ENCODE measurements around the gene ANO10. TPM values are rescaled to one million over a fixed set of nuclear protein-coding genes. Genes with fewer than 3 reads are reported as not detected.
"Not testable (repeated sequence)": the region's sequence is repeated elsewhere in the genome, so short reads cannot be mapped to it uniquely, and the experiment has no call there.

ANO10 gene
- polyA plus RNA-seq, 3 donors = 11.2 to 24.8 (median 21.6) TPM

DNA sequence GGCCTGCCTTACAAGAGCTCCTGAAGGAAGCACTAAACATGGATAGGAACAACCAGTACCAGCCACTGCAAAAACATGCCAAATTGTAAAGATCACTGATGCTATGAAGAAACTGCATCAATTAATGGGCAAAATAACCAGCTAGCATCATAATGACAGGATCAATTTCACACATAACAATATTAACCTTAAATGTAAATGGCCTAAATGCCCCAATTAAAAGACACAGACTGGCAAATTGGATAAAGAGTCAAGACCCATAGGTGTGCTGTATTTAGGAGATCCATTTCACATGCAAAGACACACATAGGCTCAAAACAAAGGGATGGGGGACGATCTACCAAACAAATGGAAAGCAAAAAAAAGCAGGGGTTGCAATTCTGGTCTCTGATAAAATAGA, 39.6 kb upstream of the ANO10 start:
- peaks cover 4 to 30% (median 10%) of the 10 kb centered on the region in 7 donors for H3K9me3 Mint-ChIP-seq
- H3K27ac ChIP-seq (ENCODE audit: low read depth in 1 of 2, low read length in 2 of 2); H3K4me1 Mint-ChIP-seq; H3K36me3 ChIP-seq (replicated peaks in 1 of 2; ENCODE audit: control insufficient read depth in 1 of 2, insufficient read depth in 2 of 2, low read length in 2 of 2); H3K4me3 Mint-ChIP-seq; H3K27me3 ChIP-seq (ENCODE audit: control insufficient read depth in 2 of 2, insufficient read depth in 2 of 2, low read length in 2 of 2); H3K9me3 ChIP-seq (replicated peaks in 1 of 2; ENCODE audit: control insufficient read depth in 1 of 2, insufficient read depth in 1 of 2, low read length in 2 of 2); H3K36me3 Mint-ChIP-seq; H3K4me3 ChIP-seq (replicated peaks in 1 of 3; ENCODE audit: low read depth in 2 of 3, low read length in 3 of 3); intact Hi-C loops (cut with micrococcal nuclease); H3K4me1 ChIP-seq (ENCODE audit: control insufficient read depth in 1 of 2, insufficient read depth in 2 of 2, low read length in 2 of 2); H3K27ac Mint-ChIP-seq; H2AFZ ChIP-seq (ENCODE audit: insufficient read depth, low read depth, low read length, poor library complexity, severe bottlenecking); DNase-seq; H4K20me1 ChIP-seq (ENCODE audit: insufficient read depth, low read length); H3K27me3 Mint-ChIP-seq (ENCODE audit: low read depth in 3 of 3); H3K79me2 ChIP-seq (ENCODE audit: insufficient read depth, low read length); H3K4me2 ChIP-seq (replicated peaks; ENCODE audit: extremely low read depth, low read length, poor library complexity, severe bottlenecking); H3K9ac ChIP-seq (ENCODE audit: insufficient read depth, low read length, poor library complexity, severe bottlenecking): not testable (repeated sequence)
- WGBS (ENCODE audit: insufficient coverage) = no CpG with 5 or more reads among the region's 1 CpG

DNA sequence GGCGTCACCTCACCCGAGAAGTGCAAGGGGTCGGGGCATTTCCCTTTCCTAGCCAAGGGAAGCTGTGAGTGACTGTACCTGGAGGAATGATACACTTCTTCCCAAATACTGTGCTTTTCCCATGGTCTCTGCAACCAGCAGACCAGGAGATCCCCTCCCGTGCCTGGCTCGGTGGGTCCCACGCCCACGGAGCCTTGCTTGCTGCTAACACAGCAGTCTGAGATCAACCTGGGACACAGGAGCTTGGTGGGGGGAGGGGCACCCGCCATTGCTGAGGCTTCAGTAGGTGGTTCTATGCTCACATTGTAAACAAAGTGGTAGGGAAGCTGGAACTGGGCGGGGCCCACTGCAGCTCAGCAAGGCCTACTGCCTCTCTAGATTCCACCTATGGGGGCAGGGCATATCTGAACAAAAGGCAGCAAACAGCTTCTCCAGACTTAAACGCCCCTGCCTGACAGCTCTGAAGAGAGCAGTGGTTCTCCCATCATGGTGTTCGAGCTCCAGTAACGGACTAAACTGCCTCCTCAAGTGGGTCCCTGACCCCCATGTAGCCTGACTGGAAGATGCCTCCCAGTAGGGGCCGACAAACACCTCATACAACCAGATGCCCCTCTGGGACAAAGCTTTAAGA, 37.6 kb upstream of the ANO10 start:
- no peaks in the 10 kb centered on the region for H3K4me1 Mint-ChIP-seq
- peaks cover 4 to 32% (median 11%) of the 10 kb centered on the region in 7 donors for H3K9me3 Mint-ChIP-seq
- H3K4me1 ChIP-seq (ENCODE audit: control insufficient read depth in 1 of 2, insufficient read depth in 2 of 2, low read length in 2 of 2) = no peaks in the 10 kb centered on the region
- H3K4me3 Mint-ChIP-seq = no peak overlapping the region
- DNase-seq = no peak
- no peaks in the 10 kb centered on the region for H3K79me2 ChIP-seq (ENCODE audit: insufficient read depth, low read length)
- H3K36me3 ChIP-seq (replicated peaks in 1 of 2; ENCODE audit: control insufficient read depth in 1 of 2, insufficient read depth in 2 of 2, low read length in 2 of 2) = no peaks in the 10 kb centered on the region
- H3K4me2 ChIP-seq (replicated peaks; ENCODE audit: extremely low read depth, low read length, poor library complexity, severe bottlenecking) = no peak overlapping the region
- no peak overlapping the region for H3K9ac ChIP-seq (ENCODE audit: insufficient read depth, low read length, poor library complexity, severe bottlenecking)
- H3K4me3 ChIP-seq (replicated peaks in 1 of 3; ENCODE audit: low read depth in 2 of 3, low read length in 3 of 3) = no peak overlapping the region
- TF ChIP-seq, protein P1, sequence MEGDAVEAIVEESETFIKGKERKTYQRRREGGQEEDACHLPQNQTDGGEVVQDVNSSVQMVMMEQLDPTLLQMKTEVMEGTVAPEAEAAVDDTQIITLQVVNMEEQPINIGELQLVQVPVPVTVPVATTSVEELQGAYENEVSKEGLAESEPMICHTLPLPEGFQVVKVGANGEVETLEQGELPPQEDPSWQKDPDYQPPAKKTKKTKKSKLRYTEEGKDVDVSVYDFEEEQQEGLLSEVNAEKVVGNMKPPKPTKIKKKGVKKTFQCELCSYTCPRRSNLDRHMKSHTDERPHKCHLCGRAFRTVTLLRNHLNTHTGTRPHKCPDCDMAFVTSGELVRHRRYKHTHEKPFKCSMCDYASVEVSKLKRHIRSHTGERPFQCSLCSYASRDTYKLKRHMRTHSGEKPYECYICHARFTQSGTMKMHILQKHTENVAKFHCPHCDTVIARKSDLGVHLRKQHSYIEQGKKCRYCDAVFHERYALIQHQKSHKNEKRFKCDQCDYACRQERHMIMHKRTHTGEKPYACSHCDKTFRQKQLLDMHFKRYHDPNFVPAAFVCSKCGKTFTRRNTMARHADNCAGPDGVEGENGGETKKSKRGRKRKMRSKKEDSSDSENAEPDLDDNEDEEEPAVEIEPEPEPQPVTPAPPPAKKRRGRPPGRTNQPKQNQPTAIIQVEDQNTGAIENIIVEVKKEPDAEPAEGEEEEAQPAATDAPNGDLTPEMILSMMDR (IDR thresholded peaks at IDR 0.05) = no peak
- H2AFZ ChIP-seq (ENCODE audit: insufficient read depth, low read depth, low read length, poor library complexity, severe bottlenecking) = no peak overlapping the region
- 89% methylated on average over 9 of the region's 13 CpGs for WGBS (ENCODE audit: insufficient coverage)
- intact Hi-C loops (cut with micrococcal nuclease) = no loop called here
- no peaks in the 10 kb centered on the region for H4K20me1 ChIP-seq (ENCODE audit: insufficient read depth, low read length)
- H3K9me3 ChIP-seq (replicated peaks in 1 of 2; ENCODE audit: control insufficient read depth in 1 of 2, insufficient read depth in 1 of 2, low read length in 2 of 2) = peaks cover 0 to 9% of the 10 kb centered on the region in 2 donors
- peaks cover 0 to 2% of the 10 kb centered on the region in 2 donors for H3K36me3 Mint-ChIP-seq
- peaks cover 0 to 4% (median 0%) of the 10 kb centered on the region in 3 donors for H3K27me3 Mint-ChIP-seq (ENCODE audit: low read depth in 3 of 3)
- no peaks in the 10 kb centered on the region for H3K27me3 ChIP-seq (ENCODE audit: control insufficient read depth in 2 of 2, insufficient read depth in 2 of 2, low read length in 2 of 2)
- no peak overlapping the region for H3K27ac Mint-ChIP-seq
- H3K27ac ChIP-seq (ENCODE audit: low read depth in 1 of 2, low read length in 2 of 2) = no peak overlapping the region

DNA sequence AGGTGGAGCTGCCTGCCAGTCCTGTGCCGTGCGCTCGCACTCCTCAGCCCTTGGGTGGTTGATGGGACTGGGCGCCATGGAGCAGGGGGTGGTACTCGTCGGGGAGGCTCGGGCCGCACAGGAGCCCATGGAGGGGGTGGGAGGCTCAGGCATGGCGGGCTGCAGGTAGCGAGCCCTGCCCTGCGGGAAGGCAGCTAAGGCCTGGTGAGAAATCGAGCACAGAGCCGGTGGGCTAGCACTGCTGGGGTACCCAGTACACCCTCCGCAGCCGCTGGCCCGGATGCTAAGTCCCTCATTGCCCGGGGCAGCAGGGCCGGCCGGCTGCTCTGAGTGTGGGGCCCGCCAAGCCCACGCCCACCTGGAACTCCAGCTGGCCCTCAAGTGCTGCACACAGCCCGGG, 34.6 kb upstream of the ANO10 start:
- H3K27me3 ChIP-seq (ENCODE audit: control insufficient read depth in 2 of 2, insufficient read depth in 2 of 2, low read length in 2 of 2); H3K4me2 ChIP-seq (replicated peaks; ENCODE audit: extremely low read depth, low read length, poor library complexity, severe bottlenecking); H3K36me3 Mint-ChIP-seq; H3K4me3 ChIP-seq (replicated peaks in 1 of 3; ENCODE audit: low read depth in 2 of 3, low read length in 3 of 3); H3K79me2 ChIP-seq (ENCODE audit: insufficient read depth, low read length); DNase-seq; H4K20me1 ChIP-seq (ENCODE audit: insufficient read depth, low read length); H3K27ac Mint-ChIP-seq; H3K4me3 Mint-ChIP-seq; intact Hi-C loops (cut with micrococcal nuclease); H3K9ac ChIP-seq (ENCODE audit: insufficient read depth, low read length, poor library complexity, severe bottlenecking); H3K27ac ChIP-seq (ENCODE audit: low read depth in 1 of 2, low read length in 2 of 2); H3K4me1 Mint-ChIP-seq; H3K36me3 ChIP-seq (replicated peaks in 1 of 2; ENCODE audit: control insufficient read depth in 1 of 2, insufficient read depth in 2 of 2, low read length in 2 of 2); H3K9me3 ChIP-seq (replicated peaks in 1 of 2; ENCODE audit: control insufficient read depth in 1 of 2, insufficient read depth in 1 of 2, low read length in 2 of 2); H3K27me3 Mint-ChIP-seq (ENCODE audit: low read depth in 3 of 3); H3K4me1 ChIP-seq (ENCODE audit: control insufficient read depth in 1 of 2, insufficient read depth in 2 of 2, low read length in 2 of 2); H2AFZ ChIP-seq (ENCODE audit: insufficient read depth, low read depth, low read length, poor library complexity, severe bottlenecking): not testable (repeated sequence)
- peaks cover 2 to 16% (median 4%) of the 10 kb centered on the region in 7 donors for H3K9me3 Mint-ChIP-seq
- 97% methylated on average over 18 of the region's 22 CpGs for WGBS (ENCODE audit: insufficient coverage)
